Neural cell (in vitro differentiated cells): ENCODE measurements around the gene TDRKH. TPM values are rescaled to one million over a fixed set of nuclear protein-coding genes. Genes with fewer than 3 reads are reported as not detected.

Source experiments
- H2AFZ ChIP-seq: fragments of 200-600, 300-800 bp; sonication (generic), shearing (Covaris generic); 2 replicates; pipeline ENCODE4 v1.6.0; 2014; ENCODE audit warnings: low read depth, mild to moderate bottlenecking, antibody characterized with exemption, low read length, moderate library complexity
- H3F3A ChIP-seq: fragments of 200-600 bp; shearing (Covaris generic); 2 replicates; pipeline ENCODE4 v1.6.1; 2016; ENCODE audit warnings: mild to moderate bottlenecking, moderate library complexity, mixed read lengths, antibody characterized with exemption, low read length; ENCODE audit not compliant: insufficient read depth, poor library complexity, severe bottlenecking
- H3K27ac ChIP-seq: fragments of 200-600, 300-800 bp; sonication (generic), shearing (Covaris generic); 2 replicates; pipeline ENCODE4 v1.5.1; 2014; ENCODE audit warnings: mild to moderate bottlenecking, low read length, moderate library complexity
- H3K27me3 ChIP-seq: fragments of 300-800, 200-600 bp; sonication (generic), shearing (Covaris generic); 2 replicates; pipeline ENCODE4 v1.6.0; 2014; ENCODE audit warnings: mild to moderate bottlenecking, low read depth, low read length, moderate library complexity; ENCODE audit not compliant: insufficient read depth
- H3K36me3 ChIP-seq: fragments of 300-800, 200-600 bp; sonication (generic), shearing (Covaris generic); 2 replicates; pipeline ENCODE4 v1.5.1; 2014; ENCODE audit warnings: mild to moderate bottlenecking, antibody characterized with exemption, low read length, moderate library complexity; ENCODE audit not compliant: insufficient read depth
- H3K4me2 ChIP-seq: fragments of 300-800, 200-600 bp; sonication (generic), shearing (Covaris generic); 2 replicates; pipeline ENCODE4 v1.6.0; 2014; ENCODE audit warnings: mild to moderate bottlenecking, low read length
- H3K4me3 ChIP-seq: fragments of 300-800, 200-600 bp; sonication (generic), shearing (Covaris generic); 2 replicates; pipeline ENCODE4 v1.5.1; 2014; ENCODE audit warnings: mild to moderate bottlenecking, low read length, moderate library complexity
- H3K79me2 ChIP-seq: fragments of 200-600 bp; shearing (Covaris generic); replicated peaks from 2 replicates; pipeline ENCODE4 v1.6.0; 2014; ENCODE audit warnings: mild to moderate bottlenecking, low read length, moderate library complexity; ENCODE audit not compliant: insufficient read depth
- H3K9ac ChIP-seq: fragments of 300-800, 200-600 bp; sonication (generic), shearing (Covaris generic); 2 replicates; pipeline ENCODE4 v1.6.1; 2016; ENCODE audit warnings: mild to moderate bottlenecking, low read length, mixed read lengths
- H3K9me2 ChIP-seq: fragments of 200-600 bp; shearing (Covaris generic); 2 replicates; pipeline ENCODE4 v1.6.1; 2016; ENCODE audit warnings: mild to moderate bottlenecking, low read length, mixed read lengths; ENCODE audit not compliant: insufficient read depth
- H3K9me3 ChIP-seq: fragments of 200-600, 300-800 bp; sonication (generic), shearing (Covaris generic); 2 replicates; pipeline ENCODE4 v1.6.1; 2016; ENCODE audit warnings: mild to moderate bottlenecking, mixed run types, low read length, moderate library complexity, mixed read lengths
- H4K20me1 ChIP-seq: fragments of 200-600 bp; shearing (Covaris generic); 2 replicates; pipeline ENCODE4 v1.6.1; 2016; ENCODE audit warnings: mild to moderate bottlenecking, mixed run types; ENCODE audit not compliant: insufficient read depth
- CTCF ChIP-seq: fragments of 450-650 bp; IDR thresholded peaks from 2 replicates; pipeline ENCODE4 v1.5.1; 2014; ENCODE audit warnings: antibody characterized with exemption, mild to moderate bottlenecking, moderate library complexity; ENCODE audit not compliant: poor library complexity, severe bottlenecking
- EP300 ChIP-seq: fragments of 450-650 bp; conservative IDR thresholded peaks from 2 replicates; pipeline ENCODE4 v1.6.1; 2014; ENCODE audit warnings: antibody characterized with exemption, mild to moderate bottlenecking, moderate library complexity; ENCODE audit not compliant: poor library complexity, severe bottlenecking
- EZH2 ChIP-seq: fragments of 200-600, 300-800 bp; shearing (Covaris generic), sonication (generic); IDR thresholded peaks from 2 replicates; pipeline ENCODE4 v1.6.1; 2014; ENCODE audit warnings: antibody characterized with exemption, low read length, borderline replicate concordance, mild to moderate bottlenecking; ENCODE audit not compliant: insufficient read depth, poor library complexity, severe bottlenecking
- MXI1 ChIP-seq: fragments of 450-650 bp; conservative IDR thresholded peaks from 2 replicates; pipeline ENCODE4 v1.6.1; 2014; ENCODE audit warnings: antibody characterized with exemption, mild to moderate bottlenecking; ENCODE audit not compliant: poor library complexity, severe bottlenecking
- POLR2AphosphoS5 ChIP-seq: IDR thresholded peaks from 2 replicates; pipeline ENCODE4 v1.6.1; 2012
- RAD21 ChIP-seq: fragments of 450-650 bp; conservative IDR thresholded peaks from 2 replicates; pipeline ENCODE4 v1.6.1; 2014; ENCODE audit warnings: antibody characterized with exemption, mild to moderate bottlenecking, moderate library complexity
- SMC3 ChIP-seq: fragments of 450-650 bp; conservative IDR thresholded peaks from 2 replicates; pipeline ENCODE4 v1.6.1; 2014; ENCODE audit warnings: antibody characterized with exemption, mild to moderate bottlenecking, moderate library complexity; ENCODE audit not compliant: poor library complexity
- TAF1 ChIP-seq: IDR thresholded peaks from 2 replicates; pipeline ENCODE4 v1.6.1; 2012; ENCODE audit warnings: low read depth
- polyA plus RNA-seq: library from polyadenylated mRNA; depleted of rRNA; stranded (reverse); fragments of >200 nt; gene quantifications from 2 replicates; pipeline ENCODE4 v1.2.3, GENCODE V29; 2014
- TF ChIP-seq, protein P1 (sequence below): IDR thresholded peaks from 2 replicates; pipeline ENCODE4 v1.6.1; 2012; ENCODE audit warnings: borderline replicate concordance

TDRKH gene
- polyA plus RNA-seq, 1 donor from 2014 or later = 19.5 TPM

- peaks cover 11% of the 10 kb centered on the region for H3K36me3 ChIP-seq
These were observed 29.5 kb downstream of the TDRKH start for GRCh38 chr1:151760597-151761385.

DNA sequence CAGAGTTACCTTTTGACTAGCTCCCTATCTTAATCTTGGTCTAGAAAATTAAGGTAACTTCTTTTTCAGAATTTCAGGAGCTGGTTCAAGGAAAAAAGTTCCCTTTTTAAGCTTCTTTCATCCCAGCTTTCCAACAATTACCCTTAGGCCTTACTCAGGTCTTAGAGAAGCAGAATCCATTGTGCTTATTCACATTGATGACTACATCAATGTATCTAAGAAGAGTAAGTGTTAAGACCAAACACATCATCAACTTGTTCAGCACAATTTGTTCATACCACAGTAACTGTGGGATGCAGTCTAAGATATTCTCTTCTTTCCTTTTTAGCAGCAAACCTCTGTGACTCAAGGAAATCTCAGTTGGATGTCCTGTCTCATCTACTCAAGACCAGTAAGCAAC is 31.1 kb downstream of the TDRKH start:
- H3K9me3 ChIP-seq = no peaks in the 10 kb centered on the region
- no peak overlapping the region for H3K4me2 ChIP-seq
- H4K20me1 ChIP-seq = no peaks in the 10 kb centered on the region
- H3K79me2 ChIP-seq = no peaks in the 10 kb centered on the region
- no peak overlapping the region for H2AFZ ChIP-seq
- no peaks in the 10 kb centered on the region for H3F3A ChIP-seq
- peaks cover 11% of the 10 kb centered on the region for H3K36me3 ChIP-seq
- H3K9me2 ChIP-seq = no peaks in the 10 kb centered on the region
- H3K4me3 ChIP-seq = no peak overlapping the region
- no peak overlapping the region for H3K27ac ChIP-seq
- no peaks in the 10 kb centered on the region for H3K27me3 ChIP-seq
- no peak overlapping the region for H3K9ac ChIP-seq
- no peak for TF ChIP-seq POLR2AphosphoS5
- TF ChIP-seq, protein P1, sequence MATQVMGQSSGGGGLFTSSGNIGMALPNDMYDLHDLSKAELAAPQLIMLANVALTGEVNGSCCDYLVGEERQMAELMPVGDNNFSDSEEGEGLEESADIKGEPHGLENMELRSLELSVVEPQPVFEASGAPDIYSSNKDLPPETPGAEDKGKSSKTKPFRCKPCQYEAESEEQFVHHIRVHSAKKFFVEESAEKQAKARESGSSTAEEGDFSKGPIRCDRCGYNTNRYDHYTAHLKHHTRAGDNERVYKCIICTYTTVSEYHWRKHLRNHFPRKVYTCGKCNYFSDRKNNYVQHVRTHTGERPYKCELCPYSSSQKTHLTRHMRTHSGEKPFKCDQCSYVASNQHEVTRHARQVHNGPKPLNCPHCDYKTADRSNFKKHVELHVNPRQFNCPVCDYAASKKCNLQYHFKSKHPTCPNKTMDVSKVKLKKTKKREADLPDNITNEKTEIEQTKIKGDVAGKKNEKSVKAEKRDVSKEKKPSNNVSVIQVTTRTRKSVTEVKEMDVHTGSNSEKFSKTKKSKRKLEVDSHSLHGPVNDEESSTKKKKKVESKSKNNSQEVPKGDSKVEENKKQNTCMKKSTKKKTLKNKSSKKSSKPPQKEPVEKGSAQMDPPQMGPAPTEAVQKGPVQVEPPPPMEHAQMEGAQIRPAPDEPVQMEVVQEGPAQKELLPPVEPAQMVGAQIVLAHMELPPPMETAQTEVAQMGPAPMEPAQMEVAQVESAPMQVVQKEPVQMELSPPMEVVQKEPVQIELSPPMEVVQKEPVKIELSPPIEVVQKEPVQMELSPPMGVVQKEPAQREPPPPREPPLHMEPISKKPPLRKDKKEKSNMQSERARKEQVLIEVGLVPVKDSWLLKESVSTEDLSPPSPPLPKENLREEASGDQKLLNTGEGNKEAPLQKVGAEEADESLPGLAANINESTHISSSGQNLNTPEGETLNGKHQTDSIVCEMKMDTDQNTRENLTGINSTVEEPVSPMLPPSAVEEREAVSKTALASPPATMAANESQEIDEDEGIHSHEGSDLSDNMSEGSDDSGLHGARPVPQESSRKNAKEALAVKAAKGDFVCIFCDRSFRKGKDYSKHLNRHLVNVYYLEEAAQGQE = no peak
- TF ChIP-seq RAD21 = no peak
- TF ChIP-seq MXI1 = no peak
- TF ChIP-seq TAF1 = no peak
- no peak for TF ChIP-seq EP300
- no peak for TF ChIP-seq SMC3
- TF ChIP-seq CTCF = no peak

More at GRCh38 chr1:151760597-151761385, 29.5 kb downstream of the TDRKH start:
- Histone ChIP-seq H3K4me3 (no peak overlapping the region), H3K27me3 (no peaks in the 10 kb centered on the region), H3K79me2 (no peaks in the 10 kb centered on the region), H3K4me2 (no peak overlapping the region), H3K9me3 (no peaks in the 10 kb centered on the region), H3K9me2 (no peaks in the 10 kb centered on the region), H3K27ac (no peak overlapping the region), H2AFZ (no peak overlapping the region), H3K9ac (no peak overlapping the region), H3F3A (no peaks in the 10 kb centered on the region), H4K20me1 (no peaks in the 10 kb centered on the region)
- TF ChIP-seq POLR2AphosphoS5 (no peak), EZH2 (no peak), SMC3 (no peak), CTCF (no peak), MXI1 (no peak), EP300 (no peak), TAF1 (no peak), RAD21 (no peak)
- TF ChIP-seq, protein P1 = no peak
